Mesodermal cell (in vitro differentiated cells): ENCODE data around the gene ATF7IP.
"Not testable (repeated sequence)": the region's sequence is repeated elsewhere in the genome, so short reads cannot be mapped to it uniquely, and the experiment has no call there.

Experiments
- H3K27ac ChIP-seq: 2 replicates; pipeline ENCODE4 v1.7.0; 2013; ENCODE audit warnings: mild to moderate bottlenecking, low read depth, low read length, moderate library complexity; ENCODE audit not compliant: severe bottlenecking
- H3K36me3 ChIP-seq: 2 replicates; pipeline ENCODE4 v1.7.1; 2013; ENCODE audit warnings: mild to moderate bottlenecking, low read length, moderate library complexity; ENCODE audit not compliant: control insufficient read depth, insufficient read depth
- H3K4me1 ChIP-seq: one replicate; pipeline ENCODE4 v1.7.1; 2013; ENCODE audit warnings: mild to moderate bottlenecking, low read length; ENCODE audit not compliant: insufficient read depth, control insufficient read depth, poor library complexity, severe bottlenecking
- H3K4me3 ChIP-seq: 2 replicates; pipeline ENCODE4 v1.7.0; 2013; ENCODE audit warnings: low read length, control low read depth, mild to moderate bottlenecking; ENCODE audit not compliant: insufficient read depth, poor library complexity, severe bottlenecking; ENCODE audit errors: extremely low read depth
- H3K9me3 ChIP-seq: 2 replicates; pipeline ENCODE4 v1.7.1; 2013; ENCODE audit warnings: mild to moderate bottlenecking, low read length, moderate library complexity; ENCODE audit not compliant: control insufficient read depth
- WGBS, 2 experiments: methylation state at CpG; one replicate each; pipeline ENCODE4 v1.1.5; 2013; ENCODE audit warnings: missing lambda C conversion rate in 2 of 2; ENCODE audit not compliant: insufficient coverage in 2 of 2; 5-methylcytosine and 5-hydroxymethylcytosine counted together

The ATF7IP gene

GRCh38 chr12:14351524-14351923, 14.0 kb upstream of the ATF7IP start:
- not testable (repeated sequence) for H3K36me3 ChIP-seq, H3K4me3 ChIP-seq, H3K27ac ChIP-seq, H3K4me1 ChIP-seq
- peaks cover 23% of the 10 kb centered on the region for H3K9me3 ChIP-seq
- 67 to 77% methylated on average over 3 of the region's 4 CpGs for WGBS, 2 experiments

GRCh38 chr12:14352066-14352465, 13.4 kb upstream of the ATF7IP start:
- 86 to 88% methylated on average over 1 of the region's 1 CpG for WGBS, 2 experiments
- not testable (repeated sequence) for H3K4me3 ChIP-seq, H3K4me1 ChIP-seq, H3K27ac ChIP-seq, H3K36me3 ChIP-seq
- peaks cover 23% of the 10 kb centered on the region for H3K9me3 ChIP-seq

- not testable (repeated sequence) for H3K27ac ChIP-seq, H3K4me3 ChIP-seq, H3K36me3 ChIP-seq, H3K4me1 ChIP-seq
- 96 to 98% methylated on average over 8 to 14 of the region's 28 CpGs for WGBS, 2 experiments
- H3K9me3 ChIP-seq, result peaks cover 23% of the 10 kb centered on the region
Measured at GRCh38 chr12:14354665-14355064, 10.8 kb upstream of the ATF7IP start.

- Histone ChIP-seq H3K4me3 (no peak overlapping the region), H3K36me3 (no peaks in the 10 kb centered on the region), H3K4me1 (no peaks in the 10 kb centered on the region), H3K27ac (no peak overlapping the region), H3K9me3 (peaks cover 15% of the 10 kb centered on the region)
- 83% methylated on average over 1 of the region's 1 CpG; no CpG with 5 or more reads in 1 of the 2 experiments for whole genome bisulfite sequencing, 2 experiments
Measured at GRCh38 chr12:14356147-14356546, 9.3 kb upstream of the ATF7IP start.

- H3K27ac ChIP-seq, result no peak overlapping the region
- no peaks in the 10 kb centered on the region for H3K4me1 ChIP-seq
- H3K4me3 ChIP-seq, result no peak overlapping the region
- no peaks in the 10 kb centered on the region for H3K36me3 ChIP-seq
- peaks cover 5% of the 10 kb centered on the region for H3K9me3 ChIP-seq
- WGBS, 2 experiments, result 83 to 100% methylated on average over 1 of the region's 1 CpG
Measured at GRCh38 chr12:14357486-14357885, 8.0 kb upstream of the ATF7IP start.

- 86 to 100% methylated on average over 1 of the region's 1 CpG for WGBS, 2 experiments
- Histone ChIP-seq H3K27ac (no peak overlapping the region), H3K36me3 (no peaks in the 10 kb centered on the region), H3K9me3 (peaks cover 6% of the 10 kb centered on the region), H3K4me1 (no peaks in the 10 kb centered on the region), H3K4me3 (no peak overlapping the region)
Measured at GRCh38 chr12:14362352-14362751, 3.1 kb upstream of the ATF7IP start.

- Histone ChIP-seq H3K4me1 (no peaks in the 10 kb centered on the region), H3K4me3 (peak overlapping the region; percentile 47), H3K27ac (peak overlapping the region; percentile 98), H3K36me3 (peaks cover 8% of the 10 kb centered on the region), H3K9me3 (peaks cover 6% of the 10 kb centered on the region)
- WGBS, 2 experiments, result 80 to 96% methylated on average over 1 to 5 of the region's 8 CpGs
Measured at GRCh38 chr12:14364583-14365271, 755 bp upstream of the ATF7IP start.

- WGBS, 2 experiments, result 0% methylated on average over 2 of the region's 5 CpGs
- Histone ChIP-seq H3K4me3 (peak overlapping the region; percentile 47), H3K36me3 (peaks cover 12% of the 10 kb centered on the region), H3K27ac (peak overlapping the region; percentile 98), H3K9me3 (peaks cover 6% of the 10 kb centered on the region), H3K4me1 (no peaks in the 10 kb centered on the region)
Measured at GRCh38 chr12:14366209-14367039, 942 bp downstream of the ATF7IP start.

- 56 to 67% methylated on average over 1 of the region's 7 CpGs for WGBS, 2 experiments
- H3K36me3 ChIP-seq, result peaks cover 12% of the 10 kb centered on the region
- H3K9me3 ChIP-seq, result peaks cover 6% of the 10 kb centered on the region
- peak overlapping the region; percentile 47 for H3K4me3 ChIP-seq
- H3K4me1 ChIP-seq, result no peaks in the 10 kb centered on the region
- peak overlapping the region; percentile 98 for H3K27ac ChIP-seq
Measured at GRCh38 chr12:14367040-14367661, 1.7 kb downstream of the ATF7IP start.

- Histone ChIP-seq H3K27ac (no peak overlapping the region), H3K4me3 (no peak overlapping the region), H3K9me3 (peaks cover 6% of the 10 kb centered on the region), H3K4me1 (no peaks in the 10 kb centered on the region), H3K36me3 (peaks cover 12% of the 10 kb centered on the region)
- 97% methylated on average over 6 of the region's 7 CpGs for WGBS, 2 experiments
Measured at GRCh38 chr12:14369311-14369710, 3.8 kb downstream of the ATF7IP start.
